ENCODE measurements around the gene ADAMTSL3. TPM values are rescaled to one million over a fixed set of nuclear protein-coding genes. Genes with fewer than 3 reads are reported as not detected.

The ADAMTSL3 gene
- total and polyA plus RNA-seq, 2 of the 8 experiments (the other 6 are each of a cell fraction or from before 2014, with no cell fraction given): 0.35 to 1.4 TPM

GRCh38 chr15:83886321-83886720 is 232.4 kb downstream of the ADAMTSL3 start:
- no peak overlapping the region for H3K18ac ChIP-seq (ENCODE audit: extremely low read depth, low read length)
- H2BK15ac ChIP-seq (ENCODE audit: low read length): no peak overlapping the region
- CTCF ChIA-PET (ENCODE audit: partially characterized antibody): interaction anchor here (0.8 to 1.2 kb wide), 3 partner anchors 9 to 126 kb away, joined by 3 read pairs; no protein-coding TSS in a partner anchor
- WGBS, 2 experiments (ENCODE audit: extremely low coverage in 1 of 2, insufficient coverage in 1 of 2, insufficient read length in 1 of 2, insufficient replicate concordance in 2 of 2, low coverage in 1 of 2, low lambda C conversion rate in 2 of 2, missing lambda C conversion rate in 1 of 2): 92% methylated on average over 2 of the region's 2 CpGs; no CpG with 5 or more reads in 1 of the 2 experiments
- H2BK12ac ChIP-seq (ENCODE audit: low read depth, low read length): no peak overlapping the region
- H3K9me3 ChIP-seq (ENCODE audit: insufficient read depth in 2 of 2, low read depth in 1 of 2, low read length in 1 of 2): no peaks in the 10 kb centered on the region
- no peak overlapping the region for H4K91ac ChIP-seq (replicated peaks; ENCODE audit: insufficient read length, low read length)
- H3K23me2 ChIP-seq (ENCODE audit: low read depth, low read length): no peaks in the 10 kb centered on the region
- H2AK5ac ChIP-seq (ENCODE audit: low read depth, low read length): no peak overlapping the region
- no peak overlapping the region for H3K56ac ChIP-seq (replicated peaks; ENCODE audit: insufficient read length, low read depth, low read length)
- H3K4me3 ChIP-seq (ENCODE audit: extremely low read depth in 1 of 4, insufficient read depth in 2 of 4, low read depth in 3 of 4, low read length in 4 of 4): no peak overlapping the region
- POLR2A ChIA-PET (ENCODE audit: partially characterized antibody): no interaction called here
- no peak overlapping the region for H4K5ac ChIP-seq (ENCODE audit: insufficient read length, low read depth, low read length)
- no peaks in the 10 kb centered on the region for H3K27me3 ChIP-seq (replicated peaks in 1 of 4; ENCODE audit: control insufficient read depth in 3 of 4, extremely low read depth in 1 of 4, insufficient read depth in 3 of 4, low read length in 3 of 4)
- H3K4me1 ChIP-seq (replicated peaks in 1 of 4; ENCODE audit: control insufficient read depth in 3 of 4, insufficient read depth in 4 of 4, low read length in 3 of 4): no peaks in the 10 kb centered on the region
- H3K27ac ChIP-seq (ENCODE audit: low read depth, low read length): no peak overlapping the region
- no peak overlapping the region for H3K9ac ChIP-seq (replicated peaks in 1 of 4; ENCODE audit: extremely low read depth in 1 of 4, low read depth in 3 of 4, low read length in 3 of 4)
- H3K36me3 ChIP-seq (ENCODE audit: control insufficient read depth in 2 of 4, insufficient read depth in 4 of 4, low read length in 3 of 4): no peaks in the 10 kb centered on the region
- H4K8ac ChIP-seq (ENCODE audit: extremely low read depth, insufficient read depth, low read length): no peak overlapping the region
- H3K79me1 ChIP-seq (ENCODE audit: low read depth, low read length): no peaks in the 10 kb centered on the region
- no peak overlapping the region for H3K23ac ChIP-seq (ENCODE audit: insufficient read length)
- H3K4ac ChIP-seq (replicated peaks; ENCODE audit: insufficient read length, low read depth, low read length): no peak overlapping the region
- H4K20me1 ChIP-seq (replicated peaks in 1 of 2; ENCODE audit: control insufficient read depth in 1 of 2, insufficient read depth in 2 of 2, low read length in 2 of 2): no peaks in the 10 kb centered on the region
- H2BK120ac ChIP-seq (replicated peaks; ENCODE audit: low read depth, low read length): no peak overlapping the region
- no peaks in the 10 kb centered on the region for H3K79me2 ChIP-seq (ENCODE audit: control insufficient read depth in 1 of 2, insufficient read depth in 2 of 2, low read length in 2 of 2)
- no peak for FAIRE-seq
- no peak overlapping the region for H3K4me2 ChIP-seq (ENCODE audit: insufficient read depth in 1 of 2, low read depth in 2 of 2, low read length in 2 of 2)
- no peak for DNase-seq (ENCODE audit: low read depth in 1 of 2, low spot score in 2 of 2)
- no peak overlapping the region for H3K14ac ChIP-seq (ENCODE audit: insufficient read length)
- no peak overlapping the region for H2BK20ac ChIP-seq (ENCODE audit: low read length)
- H2AFZ ChIP-seq (ENCODE audit: low read length): no peak overlapping the region
- no peak overlapping the region for H2BK5ac ChIP-seq (ENCODE audit: low read depth, low read length)
- TF ChIP-seq RNF2 (IDR thresholded peaks at IDR 0.05; ENCODE audit: borderline replicate concordance, low read depth, low read length, missing control alignments, poor library complexity, severe bottlenecking): no peak
- TF ChIP-seq, protein P1, sequence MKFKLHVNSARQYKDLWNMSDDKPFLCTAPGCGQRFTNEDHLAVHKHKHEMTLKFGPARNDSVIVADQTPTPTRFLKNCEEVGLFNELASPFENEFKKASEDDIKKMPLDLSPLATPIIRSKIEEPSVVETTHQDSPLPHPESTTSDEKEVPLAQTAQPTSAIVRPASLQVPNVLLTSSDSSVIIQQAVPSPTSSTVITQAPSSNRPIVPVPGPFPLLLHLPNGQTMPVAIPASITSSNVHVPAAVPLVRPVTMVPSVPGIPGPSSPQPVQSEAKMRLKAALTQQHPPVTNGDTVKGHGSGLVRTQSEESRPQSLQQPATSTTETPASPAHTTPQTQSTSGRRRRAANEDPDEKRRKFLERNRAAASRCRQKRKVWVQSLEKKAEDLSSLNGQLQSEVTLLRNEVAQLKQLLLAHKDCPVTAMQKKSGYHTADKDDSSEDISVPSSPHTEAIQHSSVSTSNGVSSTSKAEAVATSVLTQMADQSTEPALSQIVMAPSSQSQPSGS (IDR thresholded peaks at IDR 0.05; ENCODE audit: low read length): no peak
- TF ChIP-seq SAP30 (IDR thresholded peaks at IDR 0.05; ENCODE audit: insufficient read depth, insufficient replicate concordance, low read length): no peak
- no peak for TF ChIP-seq FOSL1 (IDR thresholded peaks at IDR 0.05; ENCODE audit: insufficient read depth, low read depth, low read length)
- no peak for TF ChIP-seq SP2 (IDR thresholded peaks at IDR 0.05; ENCODE audit: low read length)
- TF ChIP-seq, protein P2, sequence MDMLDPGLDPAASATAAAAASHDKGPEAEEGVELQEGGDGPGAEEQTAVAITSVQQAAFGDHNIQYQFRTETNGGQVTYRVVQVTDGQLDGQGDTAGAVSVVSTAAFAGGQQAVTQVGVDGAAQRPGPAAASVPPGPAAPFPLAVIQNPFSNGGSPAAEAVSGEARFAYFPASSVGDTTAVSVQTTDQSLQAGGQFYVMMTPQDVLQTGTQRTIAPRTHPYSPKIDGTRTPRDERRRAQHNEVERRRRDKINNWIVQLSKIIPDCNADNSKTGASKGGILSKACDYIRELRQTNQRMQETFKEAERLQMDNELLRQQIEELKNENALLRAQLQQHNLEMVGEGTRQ (IDR thresholded peaks at IDR 0.05; ENCODE audit: low read length): no peak
